ENCODE results near the gene SERHL2. TPM values are rescaled to one million over a fixed set of nuclear protein-coding genes. Genes with fewer than 3 reads are reported as not detected.
A peak's percentile ranks its signal among the peaks of the same experiment; 100 is the strongest.
"Not testable (repeated sequence)": the region's sequence is repeated elsewhere in the genome, so short reads cannot be mapped to it uniquely, and the experiment has no call there.

SERHL2 gene, protein sequence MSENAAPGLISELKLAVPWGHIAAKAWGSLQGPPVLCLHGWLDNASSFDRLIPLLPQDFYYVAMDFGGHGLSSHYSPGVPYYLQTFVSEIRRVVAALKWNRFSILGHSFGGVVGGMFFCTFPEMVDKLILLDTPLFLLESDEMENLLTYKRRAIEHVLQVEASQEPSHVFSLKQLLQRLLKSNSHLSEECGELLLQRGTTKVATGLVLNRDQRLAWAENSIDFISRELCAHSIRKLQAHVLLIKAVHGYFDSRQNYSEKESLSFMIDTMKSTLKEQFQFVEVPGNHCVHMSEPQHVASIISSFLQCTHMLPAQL
- 1 to 10 TPM in 1 of 2 experiments, under 1 TPM in 1; 0.78 to 2.1 TPM for total RNA-seq

DNA sequence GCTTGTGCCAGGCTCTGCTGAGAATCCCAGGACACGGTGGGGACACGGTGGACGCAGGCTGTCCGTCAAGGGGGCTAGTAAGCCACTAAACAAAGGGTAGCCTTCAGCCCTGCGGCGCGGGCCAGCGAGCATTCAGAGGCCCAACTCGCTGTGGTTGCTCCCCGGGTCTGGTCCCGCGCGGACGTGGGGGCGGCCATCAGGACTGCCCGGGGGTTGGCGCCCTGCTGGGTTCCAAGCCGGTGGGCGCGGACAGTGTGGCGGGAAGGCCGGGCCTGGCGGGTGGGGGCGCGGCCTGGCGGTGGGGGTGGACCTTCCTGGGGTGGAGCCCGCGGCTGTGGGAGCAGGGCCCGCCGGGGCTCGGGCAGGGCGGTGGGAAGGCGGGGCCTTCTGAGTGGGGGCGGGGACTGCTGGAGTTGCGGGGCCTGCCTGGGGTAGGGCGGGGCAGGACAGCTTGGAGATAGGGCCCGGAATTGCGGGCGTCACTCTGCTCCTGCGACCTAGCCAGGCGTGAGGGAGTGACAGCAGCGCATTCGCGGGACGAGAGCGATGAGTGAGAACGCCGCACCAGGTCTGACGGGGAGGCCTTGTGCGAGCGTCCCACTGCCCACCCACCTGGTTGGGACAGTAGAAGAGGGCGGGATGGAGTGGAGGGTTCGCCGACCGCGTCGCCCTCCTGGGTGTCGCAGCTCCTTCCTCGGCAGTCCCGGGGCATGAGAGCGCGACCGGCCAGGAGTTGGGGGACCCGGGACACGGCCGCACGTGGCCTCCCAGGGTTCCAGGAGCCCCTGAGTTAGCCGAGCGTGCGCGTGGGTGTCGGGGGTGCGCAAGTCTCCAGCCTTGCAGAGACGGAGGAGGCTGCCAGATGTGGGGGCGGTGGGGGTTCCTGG lies at the start of gene SERHL2:
Gene SERHL2 (plus strand): TSS at position 482 of the 887 bp plus-strand sequence. CDS start 65 bp downstream, at position 547.
- CTCF ChIA-PET, result interaction anchor here (0.6 kb wide), 1 partner anchor 584 kb away, joined by 4 read pairs; no protein-coding TSS in a partner anchor
- Mint-ChIP-seq H3K27me3 (no peaks in the 10 kb centered on the region), H3K4me3 (peak within 1 kb of the TSS; percentile 69), H3K36me3 (ENCODE audit: low read depth) (no peaks in the 10 kb centered on the region), H3K27ac (peak within 1 kb of the TSS; percentile 51), H3K4me1 (peaks cover 6% of the 10 kb centered on the region), H3K9me3 (ENCODE audit: low read depth) (no peaks in the 10 kb centered on the region)
- peak; percentile 99 for ATAC-seq
- intact Hi-C loops (cut with DNase I, micrococcal nuclease), result loop anchor here in 1 of 2 experiments (2.0 kb wide), 3 partner anchors 29 to 53 kb away; partner anchors contain the start of gene RRP7A
- peak; percentile 91 for DNase-seq
- POLR2A ChIA-PET, result interaction anchor here (0.6 kb wide), 1 partner anchor 61 kb away, joined by 4 read pairs; no protein-coding TSS in a partner anchor

GRCh38 chr22:42508327-42508974 lies 45.3 kb upstream of the SERHL2 start:
- DNase-seq; POLR2A ChIA-PET; H3K36me3 Mint-ChIP-seq (ENCODE audit: low read depth); H3K4me3 Mint-ChIP-seq; H3K4me1 Mint-ChIP-seq; ATAC-seq; H3K27ac Mint-ChIP-seq; H3K27me3 Mint-ChIP-seq; intact Hi-C loops (cut with DNase I, micrococcal nuclease); H3K9me3 Mint-ChIP-seq (ENCODE audit: low read depth): not testable (repeated sequence)
- CTCF ChIA-PET, result interaction anchor here (1.0 kb wide), 1 partner anchor 57 kb away, joined by 3 read pairs; no protein-coding TSS in a partner anchor

DNA sequence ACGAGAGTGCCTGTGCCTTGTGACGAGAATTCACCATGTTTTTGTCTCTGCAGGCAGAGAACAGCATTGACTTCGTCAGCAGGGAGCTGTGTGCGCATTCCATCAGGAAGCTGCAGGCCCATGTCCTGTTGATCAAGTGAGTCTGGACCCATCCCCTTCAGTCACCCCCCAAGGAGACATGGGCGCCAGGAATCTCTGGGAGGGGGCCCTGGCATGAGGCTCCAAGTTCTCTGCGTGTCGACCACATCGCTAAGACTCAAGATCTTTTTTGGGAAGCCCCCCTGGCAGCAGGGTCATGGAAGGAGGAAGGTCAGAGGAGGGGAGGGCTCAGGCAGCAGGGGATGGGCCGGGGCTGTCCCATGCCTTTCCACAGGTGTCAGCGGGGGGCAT lies 44.8 kb upstream of the SERHL2 start:
- H3K4me3 Mint-ChIP-seq; H3K36me3 Mint-ChIP-seq (ENCODE audit: low read depth); H3K4me1 Mint-ChIP-seq; H3K27ac Mint-ChIP-seq; H3K27me3 Mint-ChIP-seq; DNase-seq; CTCF ChIA-PET; POLR2A ChIA-PET; ATAC-seq; intact Hi-C loops (cut with DNase I, micrococcal nuclease); H3K9me3 Mint-ChIP-seq (ENCODE audit: low read depth): not testable (repeated sequence)

DNA sequence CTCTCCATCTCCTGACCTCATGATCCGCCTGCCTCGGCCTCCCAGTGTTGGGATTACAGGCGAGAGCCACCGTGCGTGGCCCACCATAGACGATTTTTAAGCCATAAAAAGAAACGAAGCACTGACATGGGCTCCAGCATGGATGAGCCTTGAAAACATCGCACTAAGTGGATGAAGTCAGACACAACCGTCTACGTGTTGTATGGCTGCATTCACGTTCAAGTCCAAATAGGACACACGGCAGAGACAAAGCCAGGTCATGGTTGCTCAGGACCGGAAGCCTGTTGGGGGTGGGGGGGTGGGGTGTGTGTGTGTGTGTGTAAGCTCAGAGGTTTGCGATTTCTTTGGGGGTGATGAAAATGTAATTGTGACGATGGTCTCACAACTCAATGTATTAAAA lies 44.2 kb upstream of the SERHL2 start:
- Mint-ChIP-seq H3K4me1 (no peaks in the 10 kb centered on the region), H3K4me3 (no peak overlapping the region), H3K36me3 (ENCODE audit: low read depth) (peaks cover 5% of the 10 kb centered on the region), H3K9me3 (ENCODE audit: low read depth) (no peaks in the 10 kb centered on the region), H3K27me3 (no peaks in the 10 kb centered on the region), H3K27ac (no peak overlapping the region)
- POLR2A ChIA-PET, result interaction anchor here (0.6 kb wide), 1 partner anchor 643 kb away, joined by 5 read pairs; no protein-coding TSS in a partner anchor
- CTCF ChIA-PET, result interaction anchor here (0.6 kb wide), 1 partner anchor 93 kb away, joined by 3 read pairs; no protein-coding TSS in a partner anchor
- ATAC-seq (peak; percentile 16), DNase-seq (no peak)
- intact Hi-C loops (cut with DNase I, micrococcal nuclease), result no loop called here

DNA sequence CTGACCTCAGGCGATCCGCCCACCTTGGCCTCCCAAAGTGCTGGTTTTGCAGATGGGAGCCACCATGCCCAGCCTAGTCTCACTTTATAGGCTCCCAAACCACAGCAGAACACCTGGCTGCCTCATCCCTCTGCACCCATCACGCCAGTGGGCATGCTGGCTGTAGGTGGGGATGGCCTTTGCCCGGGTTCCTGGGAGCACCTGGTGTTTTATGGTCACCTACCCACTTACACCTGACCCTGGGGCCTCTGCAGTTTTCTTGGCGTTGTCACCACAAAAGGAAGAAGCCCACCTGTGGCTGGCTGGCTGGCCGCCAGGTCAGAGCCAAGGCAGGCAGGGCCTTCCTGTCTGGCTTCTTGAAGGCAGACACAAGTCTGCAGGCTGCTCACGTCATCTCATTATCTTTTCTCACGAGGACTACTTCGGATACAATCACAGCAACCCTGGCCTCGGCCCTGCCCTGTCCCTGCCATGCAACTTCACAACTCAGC lies 42.3 kb upstream of the SERHL2 start:
- Mint-ChIP-seq H3K27ac (peak overlapping the region; percentile 58), H3K4me1 (no peaks in the 10 kb centered on the region), H3K36me3 (ENCODE audit: low read depth) (peaks cover 7% of the 10 kb centered on the region), H3K27me3 (no peaks in the 10 kb centered on the region), H3K4me3 (no peak overlapping the region), H3K9me3 (ENCODE audit: low read depth) (no peaks in the 10 kb centered on the region)
- ChIA-PET POLR2A (interaction anchor here (0.7 kb wide), 1 partner anchor 35 kb away, joined by 3 read pairs; no protein-coding TSS in a partner anchor), CTCF (interaction anchor here (0.6 to 0.8 kb wide), 2 partner anchors 22 to 117 kb away, joined by 3 read pairs; no protein-coding TSS in a partner anchor)
- ATAC-seq (no peak), DNase-seq (no peak)
- intact Hi-C loops (cut with DNase I, micrococcal nuclease), result no loop called here

DNA sequence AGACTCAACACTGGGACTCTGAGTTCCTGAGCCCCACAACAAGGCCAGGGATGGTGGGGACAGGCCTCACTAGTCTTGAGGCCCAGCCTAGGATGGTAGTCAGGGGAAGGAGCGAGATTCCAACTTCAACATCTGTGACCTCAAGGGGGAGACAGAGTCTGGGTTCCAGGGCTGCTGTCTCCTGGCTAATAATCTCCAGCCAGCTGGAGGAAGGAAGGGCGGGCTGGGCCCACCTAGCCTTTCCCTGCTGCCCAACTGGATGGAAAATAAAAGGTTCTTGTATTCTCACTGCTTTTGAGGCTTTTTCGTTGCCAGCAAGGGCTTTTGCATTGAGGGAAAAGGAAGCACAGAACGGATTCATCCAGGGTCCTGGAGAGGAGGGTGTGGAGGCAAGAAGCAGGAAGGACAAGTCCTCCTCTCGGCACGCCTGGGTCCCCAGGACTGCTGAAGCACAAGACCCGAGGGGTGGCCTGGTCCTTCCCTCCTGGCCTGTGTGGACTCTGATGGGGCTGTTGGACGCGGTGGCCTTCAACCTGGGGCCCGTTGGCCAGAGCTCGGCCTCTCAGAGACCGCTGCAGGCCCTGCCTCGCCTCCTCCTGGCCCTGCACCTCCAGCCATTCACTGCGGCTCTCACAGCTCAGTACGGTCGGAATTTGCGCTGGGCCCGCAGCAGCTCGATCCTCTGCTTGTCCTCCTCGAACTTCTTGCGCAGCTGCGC lies 41.3 kb upstream of the SERHL2 start:
- H3K27me3 Mint-ChIP-seq, CTCF ChIA-PET: not testable (repeated sequence)

DNA sequence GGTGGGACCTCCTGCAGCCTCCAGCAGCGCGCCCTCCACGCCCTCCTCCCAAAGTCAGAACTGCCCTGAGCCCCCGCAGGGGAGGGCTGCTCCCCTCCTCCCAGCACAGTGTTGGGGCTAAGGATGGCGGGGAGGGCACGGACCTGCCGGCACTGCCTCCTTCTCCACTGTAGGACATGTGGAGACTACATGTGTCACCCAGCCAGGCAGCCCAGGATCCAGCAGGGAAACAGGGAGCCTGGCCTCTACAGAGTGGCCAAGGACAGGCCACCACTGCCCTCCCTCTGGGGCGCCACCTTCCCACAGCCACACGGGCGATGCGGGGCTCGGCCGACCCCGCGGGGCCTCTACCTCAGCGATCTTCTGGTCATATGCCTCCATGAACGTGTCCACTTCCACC lies 39.4 kb upstream of the SERHL2 start:
- not testable (repeated sequence) for H3K4me3 Mint-ChIP-seq

More for the DNA sequence above, 41.3 kb upstream of the SERHL2 start:
- H3K4me1 Mint-ChIP-seq; DNase-seq; intact Hi-C loops (cut with DNase I, micrococcal nuclease); H3K9me3 Mint-ChIP-seq (ENCODE audit: low read depth); ATAC-seq; H3K4me3 Mint-ChIP-seq; POLR2A ChIA-PET; H3K27ac Mint-ChIP-seq; H3K36me3 Mint-ChIP-seq (ENCODE audit: low read depth): not testable (repeated sequence)

DNA sequence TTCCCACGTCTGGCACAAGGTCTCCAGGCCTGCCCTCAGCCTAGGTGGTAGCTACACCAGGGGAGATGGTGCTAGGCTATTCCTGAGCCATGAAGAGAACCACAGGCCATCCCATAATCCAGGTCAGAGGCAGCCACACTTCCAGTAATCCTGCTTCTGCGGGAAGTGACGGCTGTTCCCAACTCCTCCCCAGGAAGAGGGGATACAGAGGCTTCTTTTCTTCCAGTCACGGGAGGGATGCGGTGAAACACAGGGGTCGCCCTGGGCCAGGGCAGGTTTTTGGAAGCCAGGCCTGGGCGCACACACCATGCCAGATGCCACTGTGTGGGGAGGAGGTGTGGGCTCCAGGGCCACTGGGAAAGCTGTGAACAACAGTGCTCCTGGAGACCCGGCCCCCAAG lies 38.5 kb upstream of the SERHL2 start:
- POLR2A ChIA-PET; DNase-seq; H3K4me1 Mint-ChIP-seq; H3K4me3 Mint-ChIP-seq; H3K27ac Mint-ChIP-seq; H3K27me3 Mint-ChIP-seq; CTCF ChIA-PET; H3K9me3 Mint-ChIP-seq (ENCODE audit: low read depth); intact Hi-C loops (cut with DNase I, micrococcal nuclease); ATAC-seq: not testable (repeated sequence)
- H3K36me3 Mint-ChIP-seq (ENCODE audit: low read depth), result peaks cover 15% of the 10 kb centered on the region

More for the DNA sequence above, 39.4 kb upstream of the SERHL2 start:
- POLR2A ChIA-PET; ATAC-seq; CTCF ChIA-PET; intact Hi-C loops (cut with DNase I, micrococcal nuclease); H3K9me3 Mint-ChIP-seq (ENCODE audit: low read depth); H3K27me3 Mint-ChIP-seq; H3K27ac Mint-ChIP-seq; H3K4me1 Mint-ChIP-seq; DNase-seq: not testable (repeated sequence)
- H3K36me3 Mint-ChIP-seq (ENCODE audit: low read depth), result peaks cover 15% of the 10 kb centered on the region

GRCh38 chr22:42515896-42516295 lies 37.9 kb upstream of the SERHL2 start:
- DNase-seq (no peak), ATAC-seq (no peak)
- Mint-ChIP-seq H3K9me3 (ENCODE audit: low read depth) (no peaks in the 10 kb centered on the region), H3K36me3 (ENCODE audit: low read depth) (peaks cover 15% of the 10 kb centered on the region), H3K4me3 (no peak overlapping the region), H3K27ac (no peak overlapping the region), H3K4me1 (peaks cover 9% of the 10 kb centered on the region), H3K27me3 (no peaks in the 10 kb centered on the region)
- intact Hi-C loops (cut with DNase I, micrococcal nuclease), result no loop called here
- ChIA-PET POLR2A (no interaction called here), CTCF (no interaction called here)

- ATAC-seq; CTCF ChIA-PET; H3K27me3 Mint-ChIP-seq; POLR2A ChIA-PET; H3K27ac Mint-ChIP-seq; H3K9me3 Mint-ChIP-seq (ENCODE audit: low read depth); H3K4me1 Mint-ChIP-seq; intact Hi-C loops (cut with DNase I, micrococcal nuclease); H3K4me3 Mint-ChIP-seq; DNase-seq: not testable (repeated sequence)
- H3K36me3 Mint-ChIP-seq (ENCODE audit: low read depth), result peaks cover 12% of the 10 kb centered on the region
Observed at GRCh38 chr22:42517103-42517502, 36.7 kb upstream of the SERHL2 start.

Measured in activated CD4-positive, alpha-beta T cell treated with anti-CD3 and anti-CD28 coated beads for 36 hours (primary cell).